Body of pancreas (tissue), 4 donors: ENCODE results near the gene TLX2.

Experiments used
- CTCF ChIP-seq, 7 experiments: fragments of 450-650 bp in 4 of 7; fragments of 200-600 bp in 3 of 7; sonication (generic) in 3 of 7; IDR thresholded peaks; one replicate each; pipeline ENCODE4 v1.5.1; 2016 to 2019; ENCODE audit warnings: antibody characterized with exemption in 7 of 7
- POLR2A ChIP-seq, 3 donors: fragments of 450-650 bp; IDR thresholded peaks; one replicate each; pipeline ENCODE4 v1.6.1; 2016; ENCODE audit warnings: antibody characterized with exemption in 3 of 3, mild to moderate bottlenecking in 2 of 3

GRCh38 chr2:74525717-74526648 is 11.7 kb downstream of the TLX2 start, which contains the start of gene DQX1:
- TF ChIP-seq CTCF (IDR thresholded peaks at IDR 0.05) = no peak
- no peak for TF ChIP-seq POLR2A (IDR thresholded peaks at IDR 0.05)
